Activated naive CD4-positive, alpha-beta T cell treated with anti-CD3 and anti-CD28 coated beads, Interleukin-2, amount 50 U/mL, for 72 hours (primary cell): ENCODE data around the gene MYADML2. TPM values are rescaled to one million over a fixed set of nuclear protein-coding genes. Genes with fewer than 3 reads are reported as not detected.

Experiments
- total RNA-seq, 2 donors: library from RNA; stranded (reverse); gene quantifications; one replicate each; pipeline ENCODE4 v1.2.3, GENCODE V29; 2022

MYADML2 gene
- total RNA-seq, 2 donors from 2014 or later, result not detected

Other genes with a start within 250 kb of the MYADML2 start
- 100 to 1,000 TPM in 1 of 2 donors, 10 to 100 TPM in 1; 61.8 to 105 TPM for gene MRPL12, start 243.9 kb downstream of the MYADML2 start, total RNA-seq
- 10 to 100 TPM; 23.0 to 27.8 TPM for gene SLC25A10, start 234.9 kb downstream of the MYADML2 start, total RNA-seq
- gene GCGR, start 143.1 kb downstream of the MYADML2 start, total RNA-seq, result not detected
- 10 to 100 TPM; 40.4 to 55.3 TPM for gene MCRIP1, start 113.9 kb downstream of the MYADML2 start, total RNA-seq
- gene PPP1R27, start 112.2 kb downstream of the MYADML2 start, total RNA-seq, result not detected
- 100 to 1,000 TPM; 382 to 460 TPM for gene P4HB, start 86.7 kb downstream of the MYADML2 start, total RNA-seq
- gene ARHGDIA, start 75.9 kb downstream of the MYADML2 start, total RNA-seq, result 100 to 1,000 TPM; 328 to 513 TPM
- gene ALYREF, start 55.6 kb downstream of the MYADML2 start, total RNA-seq, result 100 to 1,000 TPM; 186 TPM
- 100 to 1,000 TPM; 122 to 154 TPM for gene ANAPC11, start 55.5 kb downstream of the MYADML2 start, total RNA-seq
- gene NPB, start 45.0 kb downstream of the MYADML2 start, total RNA-seq, result under 1 TPM in 1 of 2 donors, not detected in 1; 0.27 TPM
- gene PCYT2, start 35.8 kb downstream of the MYADML2 start, total RNA-seq, result 10 to 100 TPM; 16.4 to 20.1 TPM
- gene SIRT7, start 29.1 kb downstream of the MYADML2 start, total RNA-seq, result 10 to 100 TPM; 35.7 to 43.7 TPM
- gene MAFG, start 19.5 kb downstream of the MYADML2 start, total RNA-seq, result 10 to 100 TPM; 19.6 to 35.2 TPM
- 10 to 100 TPM; 30.3 to 75.1 TPM for gene PYCR1, start 9.9 kb downstream of the MYADML2 start, total RNA-seq
- gene NOTUM, start 14.0 kb upstream of the MYADML2 start, total RNA-seq, result 1 to 10 TPM in 1 of 2 donors, under 1 TPM in 1; 0.39 to 1.1 TPM
- gene ASPSCR1, start 30.4 kb upstream of the MYADML2 start, total RNA-seq, result 10 to 100 TPM; 19.7 to 62.3 TPM
- gene CENPX, start 75.6 kb upstream of the MYADML2 start, total RNA-seq, result 10 to 100 TPM; 47.8 to 62.7 TPM
- 10 to 100 TPM; 16.7 TPM for gene LRRC45, start 76.1 kb upstream of the MYADML2 start, total RNA-seq
- gene RAC3, start 84.4 kb upstream of the MYADML2 start, total RNA-seq, result 10 to 100 TPM in 1 of 2 donors, 1 to 10 TPM in 1; 5.7 to 13.5 TPM
- gene DCXR, start 90.5 kb upstream of the MYADML2 start, total RNA-seq, result 100 to 1,000 TPM in 1 of 2 donors, 10 to 100 TPM in 1; 85.5 to 128 TPM
- 10 to 100 TPM; 21.5 to 24.2 TPM for gene RFNG, start 104.6 kb upstream of the MYADML2 start, total RNA-seq
- gene GPS1, start 104.7 kb upstream of the MYADML2 start, total RNA-seq, result 10 to 100 TPM; 60.3 to 77.1 TPM
- gene DUS1L, start 118.6 kb upstream of the MYADML2 start, total RNA-seq, result 100 to 1,000 TPM in 1 of 2 donors, 10 to 100 TPM in 1; 86.2 to 103 TPM
- gene FASN, start 151.0 kb upstream of the MYADML2 start, total RNA-seq, result 100 to 1,000 TPM in 1 of 2 donors, 10 to 100 TPM in 1; 82.6 to 171 TPM